SK-N-SH (cell line): ENCODE results near the gene FAM81A.

Source experiments
- ELF1 ChIP-seq: IDR thresholded peaks from 2 replicates; pipeline ENCODE4 v1.4.0; 2012
- GABPA ChIP-seq: IDR thresholded peaks from 2 replicates; pipeline ENCODE4 v1.4.0; 2012; ENCODE audit warnings: low read depth, mild to moderate bottlenecking
- RCOR1 ChIP-seq: fragments of 150-350 bp; IDR thresholded peaks from 2 replicates; pipeline ENCODE4 v1.6.1; 2017; ENCODE audit warnings: antibody characterized with exemption, low read length
- SMC3 ChIP-seq: IDR thresholded peaks from 2 replicates; pipeline ENCODE4 v1.6.1; 2012; ENCODE audit warnings: low read depth, low read length, improper control_type of control experiment
- TF ChIP-seq, protein P1 (sequence below): fragments of 200-600 bp; sonication (generic); IDR thresholded peaks from 2 replicates; pipeline ENCODE4 v1.6.1; 2017; ENCODE audit warnings: antibody characterized with exemption, mild to moderate bottlenecking, moderate library complexity

DNA sequence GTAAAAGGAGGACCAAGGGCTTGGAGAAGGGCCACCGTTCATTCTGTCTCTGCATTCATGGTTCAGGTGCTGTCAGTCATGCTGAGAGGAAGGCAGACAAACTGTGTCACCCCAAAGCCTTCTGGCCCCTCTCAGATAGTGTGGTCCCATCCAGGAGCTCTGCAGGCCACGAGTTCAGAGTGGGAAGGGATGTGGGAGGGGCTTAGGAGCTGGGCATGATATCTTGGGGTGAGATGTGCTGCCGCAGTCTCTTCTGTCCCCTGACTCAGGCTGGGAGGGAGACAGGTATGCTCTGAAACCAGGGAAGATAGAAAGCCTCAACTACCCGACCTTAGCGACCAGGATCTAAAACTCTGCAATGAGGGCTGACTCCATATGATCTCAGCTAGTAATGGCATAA is 45.7 kb upstream of the FAM81A start:
- TF ChIP-seq ELF1: no peak
- TF ChIP-seq, protein P1, sequence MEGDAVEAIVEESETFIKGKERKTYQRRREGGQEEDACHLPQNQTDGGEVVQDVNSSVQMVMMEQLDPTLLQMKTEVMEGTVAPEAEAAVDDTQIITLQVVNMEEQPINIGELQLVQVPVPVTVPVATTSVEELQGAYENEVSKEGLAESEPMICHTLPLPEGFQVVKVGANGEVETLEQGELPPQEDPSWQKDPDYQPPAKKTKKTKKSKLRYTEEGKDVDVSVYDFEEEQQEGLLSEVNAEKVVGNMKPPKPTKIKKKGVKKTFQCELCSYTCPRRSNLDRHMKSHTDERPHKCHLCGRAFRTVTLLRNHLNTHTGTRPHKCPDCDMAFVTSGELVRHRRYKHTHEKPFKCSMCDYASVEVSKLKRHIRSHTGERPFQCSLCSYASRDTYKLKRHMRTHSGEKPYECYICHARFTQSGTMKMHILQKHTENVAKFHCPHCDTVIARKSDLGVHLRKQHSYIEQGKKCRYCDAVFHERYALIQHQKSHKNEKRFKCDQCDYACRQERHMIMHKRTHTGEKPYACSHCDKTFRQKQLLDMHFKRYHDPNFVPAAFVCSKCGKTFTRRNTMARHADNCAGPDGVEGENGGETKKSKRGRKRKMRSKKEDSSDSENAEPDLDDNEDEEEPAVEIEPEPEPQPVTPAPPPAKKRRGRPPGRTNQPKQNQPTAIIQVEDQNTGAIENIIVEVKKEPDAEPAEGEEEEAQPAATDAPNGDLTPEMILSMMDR: no peak
- no peak for TF ChIP-seq RCOR1
- TF ChIP-seq SMC3: no peak
- no peak for TF ChIP-seq GABPA
